WERI-Rb-1 (cell line): ENCODE results near the gene PSMA6.

Experiments used
- DNase-seq: peaks from one replicate; pipeline ENCODE4 v3.0.0-alpha.2; 2020
- H3K27ac ChIP-seq: fragments of 250-450 bp; sonication (Bioruptor Pico); 2 replicates; pipeline ENCODE4 v1.5.1; 2020; ENCODE audit warnings: mild to moderate bottlenecking, moderate library complexity
- H3K27me3 ChIP-seq: fragments of 250-450 bp; sonication (Bioruptor Pico); 2 replicates; pipeline ENCODE4 v1.5.1; 2021; ENCODE audit warnings: mild to moderate bottlenecking, low read depth, moderate library complexity; ENCODE audit not compliant: insufficient read depth, severe bottlenecking
- H3K36me3 ChIP-seq: fragments of 250-450 bp; sonication (Bioruptor Pico); 2 replicates; pipeline ENCODE4 v1.5.1; 2020; ENCODE audit warnings: mild to moderate bottlenecking, moderate library complexity
- H3K4me3 ChIP-seq: 2 replicates; pipeline ENCODE4 v1.5.1; 2011; ENCODE audit warnings: low read depth, mild to moderate bottlenecking, control low read depth, low read length
- H3K9me3 ChIP-seq: fragments of 250-450 bp; sonication (Bioruptor Pico); 2 replicates; pipeline ENCODE4 v1.5.1; 2021; ENCODE audit warnings: mild to moderate bottlenecking, moderate library complexity; ENCODE audit not compliant: severe bottlenecking
- CTCF ChIP-seq: IDR thresholded peaks from 2 replicates; pipeline ENCODE4 v1.5.1; 2011; ENCODE audit warnings: low read depth, mild to moderate bottlenecking, control low read depth, inconsistent platforms, low read length

Gene PSMA6

GRCh38 chr14:35285168-35286002 is 6.8 kb upstream of the PSMA6 start:
- no peaks in the 10 kb centered on the region for H3K27me3 ChIP-seq
- no peak overlapping the region for H3K4me3 ChIP-seq
- H3K9me3 ChIP-seq: no peaks in the 10 kb centered on the region
- DNase-seq: no peak
- no peak for TF ChIP-seq CTCF
- H3K27ac ChIP-seq: no peak overlapping the region
- H3K36me3 ChIP-seq: no peaks in the 10 kb centered on the region

DNA sequence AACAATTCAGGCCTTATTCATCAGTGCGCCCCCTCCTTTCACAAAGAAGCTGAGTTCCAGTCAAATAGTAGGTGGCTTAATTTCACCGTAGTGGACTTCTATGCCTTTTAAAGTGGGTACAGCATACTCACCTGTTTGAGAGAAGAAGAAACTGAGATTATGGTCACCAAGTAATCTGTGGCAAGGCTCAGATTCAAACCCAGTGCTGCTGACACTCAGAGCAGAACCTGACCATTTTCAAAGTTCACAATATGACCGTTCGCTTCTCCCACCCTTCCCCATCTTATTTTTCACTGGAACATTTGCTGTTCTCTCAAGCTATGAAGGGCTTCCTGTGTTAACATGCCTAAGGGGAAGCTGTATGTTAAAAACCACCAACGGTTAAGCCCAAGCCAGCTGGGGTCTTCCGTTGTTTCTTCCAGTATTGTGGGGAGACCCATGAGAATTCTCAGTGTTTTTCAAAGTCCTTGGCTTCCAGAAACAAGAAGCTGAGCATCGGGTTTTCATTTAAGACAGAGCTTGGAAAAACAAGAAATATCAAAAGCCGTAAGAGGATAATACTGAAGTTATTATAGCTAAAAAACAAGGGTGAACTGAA is 6.1 kb upstream of the PSMA6 start:
- Histone ChIP-seq H3K27me3 (no peaks in the 10 kb centered on the region), H3K27ac (no peak overlapping the region), H3K9me3 (no peaks in the 10 kb centered on the region), H3K36me3 (no peaks in the 10 kb centered on the region), H3K4me3 (no peak overlapping the region)
- no peak for TF ChIP-seq CTCF
- no peak for DNase-seq

GRCh38 chr14:35286707-35287106 is 5.5 kb upstream of the PSMA6 start:
- no peaks in the 10 kb centered on the region for H3K27me3 ChIP-seq
- no peak overlapping the region for H3K4me3 ChIP-seq
- TF ChIP-seq CTCF: no peak
- H3K9me3 ChIP-seq: no peaks in the 10 kb centered on the region
- no peak overlapping the region for H3K27ac ChIP-seq
- H3K36me3 ChIP-seq: no peaks in the 10 kb centered on the region
- no peak for DNase-seq

DNA sequence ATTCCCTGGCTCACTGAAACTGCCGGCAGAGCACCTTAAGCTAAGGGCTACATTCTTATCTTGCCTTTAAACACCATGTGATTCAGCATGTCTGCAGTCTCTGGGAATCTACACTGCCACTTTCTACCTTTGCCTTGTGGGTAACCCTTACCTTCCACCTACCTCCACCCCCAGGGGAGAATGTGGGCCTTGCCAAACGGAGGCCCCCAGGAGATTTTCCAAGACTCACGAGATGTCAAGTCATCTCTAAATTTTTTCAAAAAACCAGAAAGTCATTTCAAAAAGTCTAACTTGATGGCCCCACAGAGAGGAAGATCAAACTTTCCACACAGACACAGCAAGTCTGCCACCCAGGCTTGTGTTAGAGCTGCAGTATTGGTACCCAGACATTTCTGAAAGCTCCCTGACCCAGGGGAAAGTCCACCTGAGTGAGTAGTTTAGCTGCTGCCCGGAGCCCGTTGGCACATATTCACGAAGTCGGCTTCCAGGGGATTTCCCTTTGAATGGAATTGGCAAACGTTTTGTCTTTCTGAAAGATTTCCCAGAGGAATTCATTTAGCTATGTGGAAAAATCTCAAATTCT is 4.7 kb upstream of the PSMA6 start:
- H3K27ac ChIP-seq: no peak overlapping the region
- no peak for TF ChIP-seq CTCF
- no peak for DNase-seq

GRCh38 chr14:35289623-35290022 is 2.6 kb upstream of the PSMA6 start:
- no peak for TF ChIP-seq CTCF
- Histone ChIP-seq H3K9me3 (no peaks in the 10 kb centered on the region), H3K27me3 (no peaks in the 10 kb centered on the region), H3K27ac (no peak overlapping the region), H3K4me3 (no peak overlapping the region), H3K36me3 (peaks cover 6% of the 10 kb centered on the region)
- no peak for DNase-seq

More for the DNA sequence above, 4.7 kb upstream of the PSMA6 start:
- no peaks in the 10 kb centered on the region for H3K36me3 ChIP-seq
- H3K9me3 ChIP-seq: no peaks in the 10 kb centered on the region
- H3K27me3 ChIP-seq: no peaks in the 10 kb centered on the region
- no peak overlapping the region for H3K4me3 ChIP-seq
